PC-3 (cell line): Measurements from ENCODE around the gene TRIP6.

Source experiments
- EZH2 ChIP-seq: fragments of 300-600 bp; sonication (generic); IDR thresholded peaks from one replicate; pipeline ENCODE4 v1.6.1; 2017; ENCODE audit warnings: antibody characterized with exemption, mild to moderate bottlenecking, low read length; ENCODE audit not compliant: unreplicated experiment
- TF ChIP-seq, protein P1 (sequence below): fragments of 300-600 bp; sonication (generic); conservative IDR thresholded peaks from 2 replicates; pipeline ENCODE4 v1.5.1; 2017; ENCODE audit warnings: antibody characterized with exemption, low read depth, mild to moderate bottlenecking, low read length

DNA sequence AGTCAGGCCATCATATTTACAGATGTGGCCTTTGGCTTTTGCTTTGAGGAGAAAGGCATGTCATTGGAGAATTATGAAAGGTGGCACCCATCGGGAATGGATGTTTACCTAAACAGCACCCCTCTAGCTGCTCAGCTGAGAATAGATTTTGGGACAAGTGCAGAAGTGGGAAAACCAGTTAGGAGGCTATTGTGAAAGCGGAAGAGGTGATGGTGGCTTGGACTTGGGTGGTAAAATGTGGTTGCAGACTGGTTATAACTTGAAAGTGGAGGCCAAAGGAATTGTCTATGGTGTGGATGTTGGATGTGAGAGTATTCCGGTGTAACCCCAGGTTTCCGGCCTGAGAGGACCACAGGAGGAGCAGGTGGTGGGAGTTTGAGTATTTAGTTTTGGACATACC is 19.8 kb upstream of the TRIP6 start:
- TF ChIP-seq, protein P1, sequence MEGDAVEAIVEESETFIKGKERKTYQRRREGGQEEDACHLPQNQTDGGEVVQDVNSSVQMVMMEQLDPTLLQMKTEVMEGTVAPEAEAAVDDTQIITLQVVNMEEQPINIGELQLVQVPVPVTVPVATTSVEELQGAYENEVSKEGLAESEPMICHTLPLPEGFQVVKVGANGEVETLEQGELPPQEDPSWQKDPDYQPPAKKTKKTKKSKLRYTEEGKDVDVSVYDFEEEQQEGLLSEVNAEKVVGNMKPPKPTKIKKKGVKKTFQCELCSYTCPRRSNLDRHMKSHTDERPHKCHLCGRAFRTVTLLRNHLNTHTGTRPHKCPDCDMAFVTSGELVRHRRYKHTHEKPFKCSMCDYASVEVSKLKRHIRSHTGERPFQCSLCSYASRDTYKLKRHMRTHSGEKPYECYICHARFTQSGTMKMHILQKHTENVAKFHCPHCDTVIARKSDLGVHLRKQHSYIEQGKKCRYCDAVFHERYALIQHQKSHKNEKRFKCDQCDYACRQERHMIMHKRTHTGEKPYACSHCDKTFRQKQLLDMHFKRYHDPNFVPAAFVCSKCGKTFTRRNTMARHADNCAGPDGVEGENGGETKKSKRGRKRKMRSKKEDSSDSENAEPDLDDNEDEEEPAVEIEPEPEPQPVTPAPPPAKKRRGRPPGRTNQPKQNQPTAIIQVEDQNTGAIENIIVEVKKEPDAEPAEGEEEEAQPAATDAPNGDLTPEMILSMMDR, result no peak
- no peak for TF ChIP-seq EZH2
